HepG2 (cell line): ENCODE results near the gene STXBP5L. TPM values are rescaled to one million over a fixed set of nuclear protein-coding genes. Genes with fewer than 3 reads are reported as not detected.

ENCODE experiments used
- ATAC-seq: fragments of 200-7000 bp; cut with Tn5 transposase; 3 replicates; pipeline ENCODE4 v1.9.1; 2020; ENCODE audit warnings: mild to moderate bottlenecking, moderate library complexity
- BruUV-seq: library from RNA; stranded (reverse); fragments of 400-500 nt; replicated peaks from 2 replicates; lab custom pipeline; 2021; lab: Mats Ljungman, UMichigan
- CTCF ChIA-PET: fragments of 300-600 bp; formaldehyde crosslinking; extraction: SDS; loops from one replicate; lab custom pipeline; 2021; ENCODE audit warnings: low total read pairs, inconsistent platforms, low intra/inter-chr PET ratio; lab: Yijun Ruan, JAX
- POLR2A ChIA-PET: fragments of 350-600 bp; sonication (Branson Sonifier 250); formaldehyde crosslinking; loops from one replicate; lab custom pipeline; 2020; ENCODE audit warnings: antibody characterized with exemption, inconsistent platforms; lab: Yijun Ruan, JAX
- DNase-seq: peaks from one replicate; pipeline ENCODE4 v3.0.0-alpha.2; 2015; ENCODE audit warnings: low spot score
- FAIRE-seq: peaks from 3 replicates; lab custom pipeline; 2011; peaks lifted over from hg19 to GRCh38; lab: Jason Lieb, UNC
- H2AFZ ChIP-seq: one replicate; pipeline ENCODE4 v1.6.1; 2011; ENCODE audit warnings: low read length, inconsistent platforms
- H3K27ac ChIP-seq: fragments of 300-600 bp; 3 replicates; pipeline ENCODE4 v1.8.0; 2011; ENCODE audit warnings: mixed run types, mild to moderate bottlenecking, mixed read lengths, low read length, inconsistent platforms; ENCODE audit not compliant: insufficient read depth; ENCODE audit errors: extremely low read length
- H3K27me3 ChIP-seq, 2 experiments: fragments of 200-600 bp in 1 of 2; 2 replicates in 1 of 2; 3 replicates in 1 of 2; pipeline versions ENCODE4 v1.6.0 to v1.8.0; 2011; ENCODE audit warnings: low read length in 2 of 2, mild to moderate bottlenecking in 2 of 2, moderate library complexity in 2 of 2, inconsistent platforms in 1 of 2; ENCODE audit not compliant: insufficient read depth in 2 of 2, control insufficient read depth in 1 of 2
- H3K36me3 ChIP-seq, 2 experiments: fragments of 200-600 bp in 1 of 2; replicated peaks in 1 of 2; 2 replicates in 1 of 2; 3 replicates in 1 of 2; pipeline versions ENCODE4 v1.5.1 to v1.8.0; 2011; ENCODE audit warnings: low read length in 2 of 2, inconsistent platforms in 1 of 2; ENCODE audit not compliant: insufficient read depth in 2 of 2, control insufficient read depth in 1 of 2
- H3K4me1 ChIP-seq: 2 replicates; pipeline ENCODE4 v1.5.1; 2012; ENCODE audit warnings: low read length, inconsistent platforms; ENCODE audit not compliant: insufficient read depth
- H3K4me2 ChIP-seq: 2 replicates; pipeline ENCODE4 v1.6.0; 2011; ENCODE audit warnings: low read depth, low read length, inconsistent platforms
- H3K4me3 ChIP-seq, 3 experiments: fragments of 200-600 bp in 1 of 3; sonication (generic), shearing (Covaris generic) in 1 of 3; replicated peaks in 1 of 3; 2 replicates each; pipeline ENCODE4 v1.5.1; 2011 to 2016; ENCODE audit warnings: low read length in 3 of 3, inconsistent platforms in 2 of 3, low read depth in 2 of 3, mild to moderate bottlenecking in 2 of 3, control low read depth in 1 of 3, mixed read lengths in 1 of 3; ENCODE audit not compliant: insufficient read depth in 1 of 3
- H3K79me2 ChIP-seq: one replicate; pipeline ENCODE4 v1.6.1; 2011; ENCODE audit warnings: low read length, inconsistent platforms; ENCODE audit not compliant: insufficient read depth
- H3K9ac ChIP-seq: 2 replicates; pipeline ENCODE4 v1.6.0; 2011; ENCODE audit warnings: mild to moderate bottlenecking, low read depth, low read length, inconsistent platforms; ENCODE audit not compliant: insufficient read depth
- H3K9me3 ChIP-seq: 2 replicates; pipeline ENCODE4 v1.5.1; 2012; ENCODE audit warnings: mild to moderate bottlenecking, low read length
- H4K20me1 ChIP-seq: 2 replicates; pipeline ENCODE4 v1.6.0; 2011; ENCODE audit warnings: inconsistent platforms, mild to moderate bottlenecking, low read length, moderate library complexity; ENCODE audit not compliant: insufficient read depth
- EZH2 ChIP-seq: conservative IDR thresholded peaks from 2 replicates; pipeline ENCODE4 v1.6.1; 2012; ENCODE audit warnings: mild to moderate bottlenecking, low read depth, low read length, moderate library complexity
- KMT2B ChIP-seq: IDR thresholded peaks from 2 replicates; pipeline ENCODE4 v1.6.1; 2016; ENCODE audit warnings: missing genetic modification reagents, missing compliant biosample characterization
- NBN ChIP-seq: fragments of 450-650 bp; conservative IDR thresholded peaks from 2 replicates; pipeline ENCODE4 v1.6.1; 2017
- SIN3A ChIP-seq: IDR thresholded peaks from 2 replicates; pipeline ENCODE4 v1.6.1; 2011; ENCODE audit warnings: low read depth, mild to moderate bottlenecking, control low read depth, low read length, borderline replicate concordance
- WGBS: methylation state at CpG from one replicate; pipeline ENCODE4 v1.1.6; 2017; ENCODE audit warnings: low lambda C conversion rate; 5-methylcytosine and 5-hydroxymethylcytosine counted together
- in situ Hi-C: cut with HindIII; loops from 2 replicates; pipeline ENCODE4 v1.10.0; 2017; ENCODE audit warnings: low pct_unique_long_range_greater_than_20kb; ENCODE audit not compliant: extremely low pct_ligation_motif_present
- intact Hi-C: fragments of 100-400 bp; cut with micrococcal nuclease; formaldehyde crosslinking; loops from one replicate; pipeline ENCODE4 v1.10.0; 2022; ENCODE audit not compliant: unreplicated experiment
- polyA plus RNA-seq, 8 experiments: library from polyadenylated mRNA; depleted of rRNA in 3 of 8; stranded (reverse) in 7 of 8; unstranded in 1 of 8; fragments of >200 nt; fragmentation: Illumina TruSeq in 4 of 8; extraction: Trizol in 4 of 8; gene quantifications; 2 replicates each; pipeline versions ENCODE4 v1.2.1 to v1.2.3, GENCODE V29; 2011 to 2016; ENCODE audit warnings: low read depth in 4 of 8, missing spikeins in 1 of 8, mixed read lengths in 1 of 8; ENCODE audit not compliant: insufficient read depth in 1 of 8
- total RNA-seq, 5 experiments: library from RNA; depleted of rRNA; stranded (reverse); fragments of >200 nt; fragmentation: Illumina TruSeq; extraction: Trizol; gene quantifications; 2 replicates each; pipeline ENCODE4 v1.2.3, GENCODE V29; 2016; ENCODE audit warnings: low read depth in 1 of 5
- TF ChIP-seq, protein P1 (sequence below): sonication (generic); formaldehyde crosslinking; IDR thresholded peaks from 2 replicates; pipeline ENCODE4 v1.8.0; 2022; ENCODE audit warnings: mild to moderate bottlenecking, missing genetic modification reagents, borderline replicate concordance
- TF ChIP-seq, protein P2 (sequence below): IDR thresholded peaks from 2 replicates; pipeline ENCODE4 v1.6.1; 2012; ENCODE audit warnings: low read depth, low read length, improper control_type of control experiment

The STXBP5L gene
- total and polyA plus RNA-seq, 2 of the 13 experiments (the other 11 are each of a cell fraction or from before 2014, with no cell fraction given) = not detected

DNA sequence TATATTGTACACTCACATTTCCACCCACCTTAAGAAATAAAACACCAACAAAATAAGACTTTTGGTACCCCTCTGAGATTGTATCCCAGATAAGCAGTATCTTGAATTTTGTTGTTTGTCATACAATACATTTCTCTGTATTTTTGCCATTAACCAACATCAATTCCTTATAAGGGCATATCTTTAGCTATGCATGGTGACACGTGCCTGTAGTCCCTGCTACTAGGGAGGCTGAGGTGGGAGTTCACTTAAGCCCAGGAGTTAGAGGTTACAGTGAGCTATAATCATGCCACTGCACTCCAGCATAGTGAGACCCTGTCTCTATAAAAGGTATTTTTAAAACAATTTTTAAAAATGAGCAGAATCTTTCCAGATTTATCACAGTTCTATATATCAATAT, 32.5 kb upstream of the STXBP5L start:
- POLR2A ChIA-PET = no interaction called here
- no TSS peak for BruUV-seq
- CTCF ChIA-PET = no interaction called here
- WGBS = 0% methylated on average over 1 of the region's 1 CpG
- Histone ChIP-seq H2AFZ (no peak overlapping the region), H3K4me1 (no peaks in the 10 kb centered on the region), H3K27me3 (no peaks in the 10 kb centered on the region), H4K20me1 (no peaks in the 10 kb centered on the region), H3K9ac (no peak overlapping the region), H3K4me2 (no peak overlapping the region), H3K27ac (no peak overlapping the region), H3K79me2 (no peaks in the 10 kb centered on the region), H3K36me3 (no peaks in the 10 kb centered on the region), H3K4me3 (no peak overlapping the region), H3K9me3 (no peaks in the 10 kb centered on the region)
- in situ Hi-C loops = no loop called here
- TF ChIP-seq, protein P1, sequence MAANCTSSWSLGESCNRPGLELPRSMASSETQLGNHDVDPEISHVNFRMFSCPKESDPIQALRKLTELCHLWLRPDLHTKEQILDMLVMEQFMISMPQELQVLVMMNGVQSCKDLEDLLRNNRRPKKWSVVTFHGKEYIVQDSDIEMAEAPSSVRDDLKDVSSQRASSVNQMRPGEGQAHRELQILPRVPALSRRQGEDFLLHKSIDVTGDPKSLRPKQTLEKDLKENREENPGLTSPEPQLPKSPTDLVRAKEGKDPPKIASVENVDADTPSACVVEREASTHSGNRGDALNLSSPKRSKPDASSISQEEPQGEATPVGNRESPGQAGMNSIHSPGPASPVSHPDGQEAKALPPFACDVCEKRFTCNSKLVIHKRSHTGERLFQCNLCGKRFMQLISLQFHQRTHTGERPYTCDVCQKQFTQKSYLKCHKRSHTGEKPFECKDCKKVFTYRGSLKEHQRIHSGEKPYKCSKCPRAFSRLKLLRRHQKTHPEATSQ (CRISPR knock-in tag) = no peak
- TF ChIP-seq SIN3A = no peak
- TF ChIP-seq, protein P2, sequence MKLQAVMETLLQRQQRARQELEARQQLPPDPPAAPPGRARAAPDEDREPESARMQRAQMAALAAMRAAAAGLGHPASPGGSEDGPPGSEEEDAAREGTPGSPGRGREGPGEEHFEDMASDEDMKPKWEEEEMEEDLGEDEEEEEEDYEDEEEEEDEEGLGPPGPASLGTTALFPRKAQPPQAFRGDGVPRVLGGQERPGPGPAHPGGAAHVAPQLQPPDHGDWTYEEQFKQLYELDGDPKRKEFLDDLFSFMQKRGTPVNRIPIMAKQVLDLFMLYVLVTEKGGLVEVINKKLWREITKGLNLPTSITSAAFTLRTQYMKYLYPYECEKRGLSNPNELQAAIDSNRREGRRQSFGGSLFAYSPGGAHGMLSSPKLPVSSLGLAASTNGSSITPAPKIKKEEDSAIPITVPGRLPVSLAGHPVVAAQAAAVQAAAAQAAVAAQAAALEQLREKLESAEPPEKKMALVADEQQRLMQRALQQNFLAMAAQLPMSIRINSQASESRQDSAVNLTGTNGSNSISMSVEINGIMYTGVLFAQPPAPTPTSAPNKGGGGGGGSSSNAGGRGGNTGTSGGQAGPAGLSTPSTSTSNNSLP = no peak
- no peak for TF ChIP-seq NBN
- TF ChIP-seq EZH2 = no peak
- TF ChIP-seq KMT2B (CRISPR knock-in tag) = no peak
- DNase-seq (no peak), FAIRE-seq (no peak), ATAC-seq (no peak)
- intact Hi-C loops = no loop called here
